Mesodermal cell (in vitro differentiated cells): ENCODE measurements around the gene AMOTL1.
A peak's percentile ranks its signal among the peaks of the same experiment; 100 is the strongest.

Experiments used
- H3K27ac ChIP-seq: 2 replicates; pipeline ENCODE4 v1.7.0; 2013; ENCODE audit warnings: mild to moderate bottlenecking, low read depth, low read length, moderate library complexity; ENCODE audit not compliant: severe bottlenecking
- H3K36me3 ChIP-seq: 2 replicates; pipeline ENCODE4 v1.7.1; 2013; ENCODE audit warnings: mild to moderate bottlenecking, low read length, moderate library complexity; ENCODE audit not compliant: control insufficient read depth, insufficient read depth
- H3K4me1 ChIP-seq: one replicate; pipeline ENCODE4 v1.7.1; 2013; ENCODE audit warnings: mild to moderate bottlenecking, low read length; ENCODE audit not compliant: insufficient read depth, control insufficient read depth, poor library complexity, severe bottlenecking
- H3K4me3 ChIP-seq: 2 replicates; pipeline ENCODE4 v1.7.0; 2013; ENCODE audit warnings: low read length, control low read depth, mild to moderate bottlenecking; ENCODE audit not compliant: insufficient read depth, poor library complexity, severe bottlenecking; ENCODE audit errors: extremely low read depth
- H3K9me3 ChIP-seq: 2 replicates; pipeline ENCODE4 v1.7.1; 2013; ENCODE audit warnings: mild to moderate bottlenecking, low read length, moderate library complexity; ENCODE audit not compliant: control insufficient read depth
- WGBS, 2 experiments: methylation state at CpG; one replicate each; pipeline ENCODE4 v1.1.5; 2013; ENCODE audit warnings: missing lambda C conversion rate in 2 of 2; ENCODE audit not compliant: insufficient coverage in 2 of 2; 5-methylcytosine and 5-hydroxymethylcytosine counted together

Gene AMOTL1

GRCh38 chr11:94769880-94770279 lies 1.7 kb downstream of the AMOTL1 start:
- Histone ChIP-seq H3K36me3 (peaks cover 24% of the 10 kb centered on the region), H3K4me1 (peaks cover 23% of the 10 kb centered on the region), H3K4me3 (peak overlapping the region; percentile 96), H3K9me3 (peaks cover 9% of the 10 kb centered on the region), H3K27ac (no peak overlapping the region)
- 3 to 16% methylated on average over 3 to 6 of the region's 8 CpGs for WGBS, 2 experiments

DNA sequence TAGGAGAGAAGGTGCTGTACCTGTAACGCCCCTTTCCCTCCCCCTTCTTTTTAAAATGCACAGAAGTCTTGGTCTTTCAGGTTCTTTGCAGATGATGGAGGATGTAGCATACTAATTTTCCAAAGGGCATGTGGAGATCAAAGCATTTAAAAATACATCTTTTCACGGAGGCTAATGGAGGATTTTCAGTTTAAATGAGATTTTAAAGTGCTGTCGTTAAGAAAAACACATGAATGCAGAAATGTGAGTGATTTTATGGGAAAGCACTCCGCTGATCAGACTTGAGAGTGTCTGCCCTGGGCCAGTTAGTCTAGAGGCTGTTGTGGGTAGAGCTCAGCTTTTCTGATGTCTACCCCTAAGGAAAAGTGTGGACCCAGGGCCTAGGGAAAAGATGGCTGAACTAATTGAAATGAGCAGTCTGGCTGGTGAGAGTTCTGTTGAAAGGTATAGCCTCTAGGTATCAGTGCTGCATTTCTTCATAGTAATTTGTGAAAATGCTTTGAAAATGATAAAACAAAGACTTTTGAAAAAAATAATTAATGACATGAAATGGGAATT lies 2.5 kb downstream of the AMOTL1 start:
- 27 to 43% methylated on average over 3 of the region's 4 CpGs for WGBS, 2 experiments
- no peak overlapping the region for H3K27ac ChIP-seq

DNA sequence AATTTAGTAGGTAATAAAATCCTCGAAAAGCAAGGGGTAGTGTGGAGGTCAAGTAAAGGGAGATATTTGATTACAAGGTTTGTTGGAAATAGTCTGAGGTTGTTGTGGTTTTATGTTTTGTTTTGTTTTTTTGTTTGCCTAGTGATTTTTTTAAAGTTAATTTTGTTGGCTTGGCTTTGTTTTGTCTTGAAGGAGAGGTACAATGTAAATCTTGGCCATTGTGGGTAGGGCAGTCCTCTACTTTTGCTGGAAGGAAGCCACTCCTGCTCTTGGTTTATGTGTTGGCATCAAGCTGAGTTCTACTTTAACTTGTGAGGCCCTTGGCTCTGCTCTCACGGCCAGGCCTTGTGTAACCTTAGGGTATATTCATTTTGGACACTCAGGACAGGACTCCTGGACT lies 3.2 kb downstream of the AMOTL1 start:
- H3K4me3 ChIP-seq, result peak overlapping the region; percentile 96
- WGBS, 2 experiments, result 67 to 89% methylated on average over 1 of the region's 2 CpGs

More for the DNA sequence above, 2.5 kb downstream of the AMOTL1 start:
- peaks cover 31% of the 10 kb centered on the region for H3K36me3 ChIP-seq
- H3K9me3 ChIP-seq, result peaks cover 9% of the 10 kb centered on the region
- H3K4me1 ChIP-seq, result peaks cover 28% of the 10 kb centered on the region
- peak overlapping the region; percentile 96 for H3K4me3 ChIP-seq

GRCh38 chr11:94771951-94772350 lies 3.8 kb downstream of the AMOTL1 start:
- Histone ChIP-seq H3K9me3 (peaks cover 9% of the 10 kb centered on the region), H3K27ac (no peak overlapping the region), H3K4me1 (peaks cover 26% of the 10 kb centered on the region), H3K4me3 (no peak overlapping the region), H3K36me3 (peaks cover 34% of the 10 kb centered on the region)
- WGBS, 2 experiments, result no CpG with 5 or more reads among the region's 2 CpGs

More for the DNA sequence above, 3.2 kb downstream of the AMOTL1 start:
- H3K36me3 ChIP-seq, result peaks cover 34% of the 10 kb centered on the region
- peaks cover 9% of the 10 kb centered on the region for H3K9me3 ChIP-seq
- peaks cover 26% of the 10 kb centered on the region for H3K4me1 ChIP-seq
- no peak overlapping the region for H3K27ac ChIP-seq

GRCh38 chr11:94773842-94774241 lies 5.7 kb downstream of the AMOTL1 start:
- 92 to 98% methylated on average over 4 to 5 of the region's 8 CpGs for WGBS, 2 experiments
- Histone ChIP-seq H3K4me1 (peaks cover 19% of the 10 kb centered on the region), H3K4me3 (no peak overlapping the region), H3K27ac (no peak overlapping the region), H3K36me3 (peaks cover 34% of the 10 kb centered on the region), H3K9me3 (peaks cover 9% of the 10 kb centered on the region)

GRCh38 chr11:94774345-94774744 lies 6.2 kb downstream of the AMOTL1 start:
- Histone ChIP-seq H3K27ac (no peak overlapping the region), H3K36me3 (peaks cover 34% of the 10 kb centered on the region), H3K4me3 (no peak overlapping the region), H3K9me3 (peaks cover 9% of the 10 kb centered on the region), H3K4me1 (peaks cover 22% of the 10 kb centered on the region)
- WGBS, 2 experiments, result 97 to 100% methylated on average over 1 to 3 of the region's 3 CpGs

GRCh38 chr11:94775567-94776327 lies 7.6 kb downstream of the AMOTL1 start:
- 93 to 94% methylated on average over 2 to 4 of the region's 5 CpGs for WGBS, 2 experiments
- peaks cover 27% of the 10 kb centered on the region for H3K36me3 ChIP-seq
- peaks cover 9% of the 10 kb centered on the region for H3K9me3 ChIP-seq
- H3K4me1 ChIP-seq, result peaks cover 36% of the 10 kb centered on the region
- no peak overlapping the region for H3K4me3 ChIP-seq
- H3K27ac ChIP-seq, result no peak overlapping the region

- Histone ChIP-seq H3K36me3 (peaks cover 31% of the 10 kb centered on the region), H3K9me3 (peaks cover 7% of the 10 kb centered on the region), H3K4me3 (no peak overlapping the region), H3K27ac (peak overlapping the region; percentile 3), H3K4me1 (peaks cover 42% of the 10 kb centered on the region)
- 44 to 58% methylated on average over 2 to 3 of the region's 5 CpGs for WGBS, 2 experiments
These were observed 8.5 kb downstream of the AMOTL1 start for GRCh38 chr11:94776351-94777321.

DNA sequence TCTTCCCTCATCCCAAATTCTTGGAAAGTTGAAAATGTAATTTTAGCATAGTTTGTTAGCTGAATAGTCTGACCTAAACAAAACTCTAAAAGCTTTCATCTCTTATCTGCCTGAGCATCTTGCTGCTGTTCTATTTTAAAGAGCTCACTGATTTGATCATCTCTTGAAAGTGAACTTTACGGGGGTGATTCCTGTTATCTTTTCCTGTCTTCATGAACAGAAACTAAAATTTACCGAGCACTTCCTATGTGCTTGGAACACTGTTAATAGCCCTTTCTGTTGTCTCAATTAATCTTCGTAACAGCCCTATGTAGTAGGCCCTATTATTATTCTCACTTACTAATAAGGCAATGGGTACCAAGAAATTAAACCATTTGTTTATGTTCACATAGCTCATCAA lies 12.3 kb downstream of the AMOTL1 start:
- 86 to 94% methylated on average over 3 of the region's 3 CpGs for WGBS, 2 experiments
- Histone ChIP-seq H3K9me3 (no peaks in the 10 kb centered on the region), H3K36me3 (peaks cover 10% of the 10 kb centered on the region), H3K4me3 (no peak overlapping the region), H3K4me1 (peaks cover 50% of the 10 kb centered on the region), H3K27ac (no peak overlapping the region)

- H3K36me3 ChIP-seq, result peaks cover 5% of the 10 kb centered on the region
- 100% methylated on average over 1 of the region's 1 CpG for WGBS, 2 experiments
- no peaks in the 10 kb centered on the region for H3K9me3 ChIP-seq
- H3K4me3 ChIP-seq, result no peak overlapping the region
- H3K27ac ChIP-seq, result no peak overlapping the region
- H3K4me1 ChIP-seq, result peaks cover 43% of the 10 kb centered on the region
These were observed 13.7 kb downstream of the AMOTL1 start for GRCh38 chr11:94781837-94782236.
